GM10847 (cell line): ENCODE measurements around the gene IZUMO3.

Experiments used
- POLR2A ChIP-seq: IDR thresholded peaks from 2 replicates; pipeline ENCODE4 v1.6.1; 2011; ENCODE audit not compliant: insufficient read length; ENCODE audit errors: extremely low read depth

The IZUMO3 gene

GRCh38 chr9:24545847-24546522 is at the start of gene IZUMO3:
TSS of gene IZUMO3 (minus strand) at chr9:24545897. CDS start at chr9:24545649, 248 bp downstream.
- no peak for TF ChIP-seq POLR2A

GRCh38 chr9:24594234-24594850 is 48.6 kb upstream of the IZUMO3 start:
- no peak for TF ChIP-seq POLR2A

- TF ChIP-seq POLR2A: no peak
Measured at GRCh38 chr9:24590432-24590831, 44.7 kb upstream of the IZUMO3 start.

GRCh38 chr9:24587883-24588282 is 42.2 kb upstream of the IZUMO3 start:
- TF ChIP-seq POLR2A: no peak

DNA sequence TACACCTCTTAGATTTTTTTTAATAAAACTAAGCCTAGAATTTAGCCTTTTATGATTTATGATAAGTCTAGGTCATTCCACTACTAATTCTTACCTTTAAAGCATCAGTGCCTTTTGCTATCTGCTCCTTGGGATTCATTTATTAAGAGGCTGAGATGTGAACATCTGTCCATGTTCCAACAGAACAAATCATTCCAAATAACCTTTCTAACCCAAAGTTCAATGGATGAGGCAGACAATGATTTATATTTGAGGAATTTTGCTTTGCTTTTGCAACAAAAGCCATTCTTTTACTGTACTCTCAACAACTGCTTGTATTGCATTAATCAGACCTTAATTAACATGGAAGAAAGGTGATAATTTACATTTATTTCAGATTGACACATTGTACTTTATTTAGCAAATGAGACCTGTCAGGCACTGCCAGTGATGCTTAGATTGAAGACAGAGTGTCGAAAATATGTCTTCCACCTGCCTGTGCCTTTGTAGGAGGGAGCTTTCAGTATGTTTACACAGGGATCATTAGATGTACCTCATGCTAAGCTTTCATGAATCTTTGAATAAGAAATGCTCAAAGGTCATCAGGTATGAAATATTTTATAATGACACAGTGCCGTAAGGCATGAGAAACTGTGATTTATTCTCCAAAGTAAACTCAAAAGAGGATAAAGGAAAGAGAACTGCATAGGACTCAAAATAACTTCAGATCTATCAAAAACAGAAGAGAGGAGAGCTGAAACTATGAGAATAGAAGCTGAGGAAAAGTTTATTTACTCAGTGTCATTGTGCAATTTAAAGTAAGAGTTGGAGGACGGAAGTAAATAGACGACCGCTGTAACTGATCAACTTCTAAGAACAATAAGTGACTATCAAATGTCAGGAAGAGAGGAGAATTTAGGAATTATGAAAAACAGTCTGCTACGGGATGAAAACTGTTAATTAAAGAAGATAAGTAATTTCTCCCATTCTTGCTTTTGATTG is 36.7 kb upstream of the IZUMO3 start:
- no peak for TF ChIP-seq POLR2A

DNA sequence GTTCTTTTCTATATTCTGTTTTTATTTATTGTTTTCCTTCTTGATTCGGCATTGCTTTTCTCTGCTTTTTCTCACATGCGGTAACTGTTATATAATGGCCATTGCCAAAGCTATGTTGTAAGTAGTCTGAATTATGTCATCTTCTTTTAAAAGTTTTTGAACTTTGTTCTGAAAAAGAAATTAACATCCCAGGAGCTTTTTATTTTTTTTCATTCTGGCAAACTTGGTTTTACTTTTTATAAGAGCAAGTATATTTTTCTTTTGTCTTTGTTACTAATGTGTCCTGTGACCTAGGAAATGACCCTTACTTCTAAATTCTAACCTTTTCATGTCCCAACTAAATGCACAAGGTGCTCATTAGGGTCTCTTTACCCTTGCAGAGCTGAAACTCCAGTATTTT is 26.7 kb upstream of the IZUMO3 start:
- TF ChIP-seq POLR2A: no peak

GRCh38 chr9:24561957-24562356 is 16.3 kb upstream of the IZUMO3 start:
- no peak for TF ChIP-seq POLR2A

DNA sequence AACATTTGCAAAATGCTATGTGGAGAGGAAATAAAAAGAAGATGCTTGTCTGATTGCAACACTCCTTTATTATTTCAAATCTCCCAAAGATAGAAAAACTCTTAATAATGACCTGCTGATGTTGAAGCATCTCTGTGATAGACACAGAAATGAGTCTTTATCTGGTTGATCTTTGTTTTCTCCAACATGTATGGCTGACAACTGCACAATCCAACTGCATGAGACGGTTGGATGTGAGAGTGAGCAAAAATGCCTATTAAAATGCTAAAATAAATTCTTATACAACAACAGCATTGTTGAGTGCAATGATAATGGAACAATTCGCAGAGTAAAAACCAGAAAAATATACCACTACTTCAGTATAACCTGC is 7.5 kb upstream of the IZUMO3 start:
- no peak for TF ChIP-seq POLR2A

DNA sequence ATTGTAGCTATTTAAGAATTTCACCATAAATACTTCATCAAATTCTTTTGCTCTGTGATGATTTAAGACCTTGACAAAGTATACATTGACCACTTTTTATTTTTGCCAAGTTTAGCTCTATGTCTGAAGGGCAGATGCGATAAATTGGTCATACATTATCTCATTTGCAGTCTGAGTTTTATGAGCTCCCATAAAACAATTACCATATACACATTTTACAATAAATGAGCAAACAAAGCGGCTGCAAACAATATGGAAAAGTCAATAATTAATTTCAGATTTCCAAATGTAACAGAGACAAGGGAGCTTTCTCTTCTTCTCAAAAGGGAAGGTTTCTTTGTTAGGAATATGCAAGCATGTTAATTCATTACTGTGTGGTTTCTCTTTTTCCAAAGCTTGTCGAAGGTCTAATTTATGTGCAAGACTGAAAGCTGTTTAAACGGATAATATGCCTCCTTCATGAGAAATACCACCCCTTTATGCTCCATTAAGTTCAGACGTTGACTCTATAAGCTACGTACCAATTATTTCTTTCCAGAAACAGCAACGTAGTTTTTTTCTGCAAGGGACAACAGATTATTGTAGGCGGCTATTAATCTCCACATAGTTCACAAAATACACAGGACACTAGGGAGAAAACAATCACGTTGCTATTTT is 7.0 kb upstream of the IZUMO3 start:
- TF ChIP-seq POLR2A: no peak

DNA sequence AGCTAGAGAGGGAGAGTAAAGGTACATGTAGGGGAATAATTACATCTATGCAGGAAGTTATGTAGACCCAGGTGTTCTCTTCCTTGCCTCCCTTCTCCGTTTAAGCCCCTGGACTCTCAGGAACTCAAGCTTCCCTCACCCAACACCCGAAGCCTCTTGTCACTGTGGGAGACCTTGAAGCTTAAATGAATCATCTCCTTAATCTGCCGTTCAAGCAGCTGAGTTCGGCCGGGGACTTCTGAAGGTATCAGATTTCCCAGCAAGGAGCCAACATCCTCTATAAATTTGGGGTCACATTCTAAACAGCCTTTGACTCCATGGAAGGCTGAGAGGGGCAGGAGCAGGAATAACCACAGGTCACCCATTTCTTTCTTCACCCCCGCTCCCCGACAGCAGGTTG is 412 bp downstream of the IZUMO3 start:
- no peak for TF ChIP-seq POLR2A

DNA sequence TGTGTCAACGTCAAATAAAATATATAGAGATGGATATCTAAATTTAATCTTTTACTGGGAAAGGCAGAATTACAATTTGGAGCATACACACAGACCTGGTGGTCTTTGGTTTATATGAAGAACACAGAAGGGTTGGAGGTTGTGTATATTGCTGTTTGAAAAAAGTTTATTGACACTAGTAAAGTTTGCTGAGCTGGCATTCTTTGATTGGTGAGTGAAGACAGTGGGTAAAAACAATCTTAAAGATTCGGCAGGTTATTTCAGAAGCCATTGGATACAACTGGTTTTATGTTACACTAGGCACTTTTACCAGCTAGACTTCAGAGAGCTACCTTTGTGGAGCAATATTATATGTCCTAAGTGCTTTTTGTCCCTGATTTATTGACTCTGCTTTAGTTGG is 27.2 kb downstream of the IZUMO3 start:
- TF ChIP-seq POLR2A: no peak

DNA sequence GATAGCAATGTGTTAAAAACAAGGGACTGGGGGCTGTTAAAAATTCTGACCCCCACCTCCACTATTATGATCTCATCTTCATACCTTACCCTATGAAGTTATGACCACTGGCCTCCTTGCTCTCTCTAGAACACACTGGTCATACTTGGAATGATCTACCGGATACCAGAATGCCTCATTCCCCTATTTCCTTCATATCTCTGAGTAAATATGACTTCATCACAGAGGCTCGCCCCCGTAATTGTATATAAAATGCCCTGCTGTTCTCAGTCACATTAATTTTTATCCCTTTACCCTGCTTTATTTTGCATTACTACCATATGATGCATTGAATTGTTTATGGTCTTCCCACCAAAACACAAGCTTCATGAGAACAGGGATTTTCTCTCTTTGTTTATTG is 29.2 kb downstream of the IZUMO3 start:
- no peak for TF ChIP-seq POLR2A

DNA sequence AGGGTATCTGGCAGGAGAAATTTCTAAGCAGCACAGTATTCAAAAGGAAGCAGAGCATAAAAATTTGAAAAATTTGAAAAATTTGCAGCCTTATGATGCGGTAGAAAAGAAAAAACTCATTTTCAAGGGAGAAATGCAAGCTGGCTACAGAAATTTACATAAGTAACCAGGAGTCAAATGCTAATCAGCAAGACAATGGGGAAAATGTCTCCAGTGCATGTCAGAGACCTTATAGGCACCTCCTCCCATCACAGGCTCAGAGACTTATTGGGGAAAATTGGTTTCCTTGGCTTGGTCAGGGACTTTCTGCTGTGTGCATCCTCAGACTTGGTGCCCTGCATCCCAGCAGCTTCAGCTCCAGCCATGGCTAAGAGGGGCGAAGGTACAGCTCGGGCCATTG is 35.8 kb downstream of the IZUMO3 start:
- TF ChIP-seq POLR2A: no peak

DNA sequence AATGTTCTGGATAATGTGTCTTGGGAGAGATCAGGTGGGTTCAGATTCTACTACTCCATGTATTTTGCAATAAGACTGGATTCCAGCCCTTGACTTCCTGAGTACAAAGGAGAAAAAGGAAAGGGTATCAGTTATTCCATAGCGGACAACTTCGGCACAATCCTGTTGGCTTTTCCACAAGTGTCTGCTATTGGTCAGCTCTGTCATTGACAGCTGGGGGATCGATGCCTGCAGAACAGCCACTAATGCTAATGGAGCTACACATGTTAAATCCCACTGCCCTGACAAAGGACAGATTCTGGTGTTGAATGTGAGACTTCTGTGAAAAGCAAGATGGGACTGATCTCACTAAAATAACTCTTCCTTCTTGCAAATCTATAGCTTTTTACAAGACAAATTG is 41.2 kb downstream of the IZUMO3 start:
- no peak for TF ChIP-seq POLR2A

- no peak for TF ChIP-seq POLR2A
Measured at GRCh38 chr9:24502206-24502937, 43.3 kb downstream of the IZUMO3 start.
